ENCODE data around the gene BICDL2. TPM values are rescaled to one million over a fixed set of nuclear protein-coding genes. Genes with fewer than 3 reads are reported as not detected.

Gene BICDL2
- total and polyA plus RNA-seq, 9 of the 15 experiments (the other 6 are each of a cell fraction or from before 2014, with no cell fraction given): 0.09 to 0.28 (median 0.09) TPM; not detected in 6

- TF ChIP-seq MTA3 (IDR thresholded peaks at IDR 0.05; ENCODE audit: borderline replicate concordance): no peak
- no peak for TF ChIP-seq NKRF (IDR thresholded peaks at IDR 0.05; ENCODE audit: borderline replicate concordance)
- no peak for TF ChIP-seq MEF2D (tag; conservative IDR thresholded peaks at IDR 0.05; ENCODE audit: low read depth)
- TF ChIP-seq ZNF140 (CRISPR knock-in tag; IDR thresholded peaks at IDR 0.05): no peak
- no peak for TF ChIP-seq ZNF311 (CRISPR knock-in tag; IDR thresholded peaks at IDR 0.05)
- peak; percentile 48; the same call in 1 of the 2 replicates for TF ChIP-seq NR4A1 (CRISPR knock-in tag; IDR thresholded peaks at IDR 0.05)
- TF ChIP-seq NR4A1 (tag; IDR thresholded peaks at IDR 0.05): no peak
- TF ChIP-seq ZNF133 (CRISPR knock-in tag; IDR thresholded peaks at IDR 0.05): no peak
- no peak for TF ChIP-seq FOXK1 (CRISPR knock-in tag; IDR thresholded peaks at IDR 0.05; ENCODE audit: borderline replicate concordance)
- no peak for TF ChIP-seq ZNF24 (IDR thresholded peaks at IDR 0.05)
- TF ChIP-seq MLLT1 (IDR thresholded peaks at IDR 0.05): 0 out of 4 replicates have a peak, but pooled peaks of 1 of the 2 experiments have one; percentile 63
- TF ChIP-seq LCOR (CRISPR knock-in tag; IDR thresholded peaks at IDR 0.05): no peak
- no peak for TF ChIP-seq DACH1 (IDR thresholded peaks at IDR 0.05; ENCODE audit: partially characterized antibody)
- TF ChIP-seq SREBF1 (IDR thresholded peaks at IDR 0.05; ENCODE audit: borderline replicate concordance, low read depth, low read length): no peak
- TF ChIP-seq PML (IDR thresholded peaks at IDR 0.05; ENCODE audit: low read length): peak; percentile 34; the same call in 1 of the 2 replicates
- TF ChIP-seq TFAM (CRISPR knock-in tag; conservative IDR thresholded peaks at IDR 0.05): no peak
- no peak for TF ChIP-seq HDAC8 (tag; IDR thresholded peaks at IDR 0.05)
- peak; percentile 51; the same call in 1 of the 2 replicates for TF ChIP-seq GABPB1 (CRISPR knock-in tag; IDR thresholded peaks at IDR 0.05)
- no peak for TF ChIP-seq STAT6 (CRISPR knock-in tag; IDR thresholded peaks at IDR 0.05)
- TF ChIP-seq ZNF444 (CRISPR knock-in tag; IDR thresholded peaks at IDR 0.05): no peak
- TF ChIP-seq TRIM25 (IDR thresholded peaks at IDR 0.05; ENCODE audit: borderline replicate concordance): no peak
- peak in 1 of 3 experiments; percentile 78 for TF ChIP-seq YY1 (IDR thresholded peaks at IDR 0.05; ENCODE audit: borderline replicate concordance in 1 of 3, control insufficient read depth in 1 of 3, extremely low read depth in 1 of 3, insufficient read depth in 3 of 3, insufficient read length in 1 of 3, insufficient replicate concordance in 2 of 3, low read depth in 1 of 3, low read length in 2 of 3)
- no peak for TF ChIP-seq GATAD2A (IDR thresholded peaks at IDR 0.05)
Measured at GRCh38 chr16:3020247-3020603, 16.5 kb downstream of the BICDL2 start, which contains the start of gene TNFRSF12A (continued).

Data from K562 (cell line).